ENCODE data around the gene PCGF3.
"Not testable (repeated sequence)": the region's sequence is repeated elsewhere in the genome, so short reads cannot be mapped to it uniquely, and the experiment has no call there.

PCGF3 gene

DNA sequence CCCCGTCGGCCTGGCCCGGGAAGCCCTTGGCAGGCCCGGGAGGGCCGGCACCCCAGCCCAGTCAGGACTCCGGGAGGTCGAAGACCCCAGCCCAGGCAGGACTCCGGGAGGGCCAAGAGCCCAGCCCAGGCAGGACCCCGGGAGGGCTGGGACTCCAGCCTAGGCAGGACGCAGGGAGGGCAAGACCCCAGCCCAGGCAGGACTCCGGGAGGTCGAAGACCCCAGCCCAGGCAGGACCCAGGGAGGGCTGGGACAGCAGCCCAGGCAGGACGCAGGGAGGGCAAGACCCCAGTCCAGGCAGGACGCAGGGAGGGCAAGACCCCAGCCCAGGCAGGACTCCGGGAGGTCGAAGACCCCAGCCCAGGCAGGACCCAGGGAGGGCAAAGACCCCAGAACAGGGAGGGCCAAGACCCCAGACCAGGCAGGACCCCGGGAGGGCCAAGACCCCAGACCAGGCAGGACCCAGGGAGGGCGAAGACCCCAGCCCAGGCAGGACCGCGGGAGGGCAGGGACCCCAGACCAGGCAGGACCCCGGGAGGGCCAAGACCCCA, 526 bp downstream of the PCGF3 start:
- DNase-seq = not testable (repeated sequence)

DNA sequence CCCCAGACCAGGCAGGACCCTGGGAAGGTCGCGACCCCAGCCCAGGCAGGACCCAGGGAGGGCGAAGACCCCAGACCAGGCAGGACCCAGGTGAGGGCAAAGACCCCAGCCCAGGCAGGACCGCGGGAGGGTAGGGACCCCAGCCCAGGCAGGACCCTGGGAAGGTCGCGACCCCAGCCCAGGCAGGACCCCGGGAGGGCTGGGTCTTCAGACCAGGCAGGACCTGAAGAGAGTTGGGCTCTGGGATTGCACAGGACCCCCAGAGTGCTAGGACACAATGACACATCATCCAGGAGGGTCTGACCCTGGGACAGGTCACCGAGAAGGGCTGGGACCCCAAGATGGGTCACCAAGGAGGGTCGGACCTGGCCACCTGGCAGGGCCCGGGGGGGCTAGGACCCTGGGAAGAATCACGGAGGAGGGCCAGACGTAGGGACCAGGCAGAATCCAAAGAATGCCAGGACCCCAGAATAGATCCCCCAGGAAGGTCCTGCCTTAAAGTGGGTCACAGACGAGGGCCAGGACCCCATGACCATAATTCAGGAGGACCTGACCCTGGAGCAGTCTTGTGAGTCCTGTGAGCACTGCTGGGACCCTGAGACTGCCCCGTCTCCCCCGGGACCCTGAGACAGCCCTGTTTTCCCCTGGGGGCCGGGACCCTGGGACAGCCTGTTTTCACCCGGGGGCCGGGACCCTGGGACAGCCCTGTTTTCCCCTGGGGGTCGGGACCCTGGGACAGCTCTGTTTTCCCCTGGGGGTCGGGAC, 1.4 kb downstream of the PCGF3 start:
- no peak for DNase-seq

DNA sequence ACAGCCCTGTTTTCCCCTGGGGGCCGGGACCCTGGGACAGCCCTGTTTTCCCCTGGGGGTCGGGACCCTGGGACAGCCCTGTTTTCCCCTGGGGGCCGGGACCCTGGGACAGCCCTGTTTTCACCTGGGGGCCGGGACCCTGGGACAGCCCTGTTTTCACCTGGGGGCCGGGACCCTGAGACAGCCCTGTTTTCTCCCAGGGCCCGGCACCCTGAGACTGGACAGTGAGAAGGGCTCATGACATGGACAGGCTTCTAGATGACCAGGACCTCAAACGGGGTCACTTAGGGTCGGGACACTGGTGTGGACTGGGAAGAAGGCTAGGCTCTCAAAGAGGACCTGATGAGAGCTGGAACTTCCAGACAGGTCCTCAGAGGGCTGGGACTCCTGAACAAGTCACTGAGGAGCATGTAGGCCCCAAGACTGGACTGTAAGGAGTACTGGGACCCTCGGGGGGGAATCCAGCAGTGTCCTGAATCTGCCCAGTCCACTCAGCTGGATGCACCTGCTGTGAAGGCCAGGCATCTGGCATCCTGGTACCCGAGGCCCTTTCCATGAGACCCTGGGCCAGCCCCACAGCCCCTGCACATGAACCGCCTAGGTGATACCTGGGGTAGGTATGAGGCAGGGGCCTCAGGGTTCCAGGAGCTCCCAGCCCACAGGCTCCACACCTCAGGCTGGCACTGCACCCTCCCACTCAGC, 2.4 kb downstream of the PCGF3 start:
- no peak for DNase-seq

DNA sequence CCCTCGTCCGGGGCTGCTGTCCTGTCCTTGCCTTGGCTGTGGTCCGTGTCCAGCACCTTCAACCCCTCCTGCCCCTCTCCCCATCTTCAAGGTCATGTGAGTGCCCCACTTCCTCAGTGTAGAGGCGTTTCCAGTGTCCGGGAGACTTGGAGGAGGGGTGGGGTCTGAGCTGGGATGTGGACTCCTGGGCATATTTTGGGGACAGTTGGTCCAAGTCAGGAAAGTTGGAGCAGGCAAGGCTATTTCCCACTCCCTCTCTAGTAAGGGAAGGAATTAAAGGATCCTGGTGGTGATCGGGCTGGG, 3.0 kb downstream of the PCGF3 start:
- DNase-seq = no peak

DNA sequence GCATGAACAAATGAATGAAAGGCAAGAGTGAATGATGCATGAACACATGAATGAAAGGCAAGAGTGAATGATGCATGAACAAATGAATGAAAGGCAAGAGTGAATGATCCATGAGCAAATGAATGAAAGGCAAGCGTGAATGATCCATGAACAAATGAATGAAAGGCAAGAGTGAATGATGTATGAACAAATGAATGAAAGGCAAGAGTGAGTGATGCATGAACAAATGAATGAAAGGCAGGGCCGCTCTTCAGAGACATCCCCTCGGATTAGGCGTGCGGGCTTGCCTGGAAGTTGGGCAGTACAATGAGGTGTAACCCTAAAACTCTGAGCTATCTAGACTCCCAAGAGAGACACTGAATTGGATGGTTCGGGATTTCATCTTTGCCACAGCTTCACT, 3.7 kb downstream of the PCGF3 start:
- DNase-seq = no peak

DNA sequence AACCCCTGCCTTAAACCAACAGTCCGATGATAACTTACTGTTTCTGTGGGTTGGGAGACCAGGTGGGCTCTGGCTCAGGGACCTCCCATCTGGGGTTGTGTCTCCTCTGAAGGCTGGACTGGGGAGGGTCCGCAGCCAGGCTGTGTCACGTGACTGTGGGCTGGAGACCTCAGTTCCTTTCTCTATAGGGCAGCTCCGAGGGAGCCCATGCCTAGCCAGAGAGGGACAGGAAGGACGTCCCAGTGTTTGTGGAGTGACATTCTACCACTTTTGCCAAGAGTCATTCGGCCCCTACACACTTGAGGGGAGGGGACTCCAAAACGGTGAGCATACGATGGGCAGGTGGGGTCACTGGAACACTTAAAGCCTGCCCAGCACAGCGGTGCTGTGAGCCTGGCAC, 4.5 kb downstream of the PCGF3 start:
- DNase-seq = no peak

DNA sequence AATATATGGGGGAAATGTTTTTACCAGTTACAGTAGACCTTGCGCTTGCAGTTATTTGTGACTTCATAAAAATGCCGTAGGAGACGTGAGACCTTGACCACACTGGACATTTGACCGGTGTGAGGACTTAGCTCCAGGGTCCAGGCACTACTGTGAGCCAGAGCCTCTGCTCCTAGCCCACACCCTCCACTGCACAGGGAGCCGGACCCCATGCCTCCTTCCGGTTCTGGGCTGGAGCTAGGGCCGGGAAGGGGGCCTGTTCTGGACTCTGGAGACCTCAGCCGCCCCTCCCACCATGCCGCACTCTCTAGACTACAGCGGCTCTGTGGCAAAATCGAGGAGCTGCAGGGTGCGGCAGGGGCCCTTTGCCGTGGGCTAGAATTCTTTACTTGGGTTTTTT, 5.3 kb downstream of the PCGF3 start:
- no peak for DNase-seq

DNA sequence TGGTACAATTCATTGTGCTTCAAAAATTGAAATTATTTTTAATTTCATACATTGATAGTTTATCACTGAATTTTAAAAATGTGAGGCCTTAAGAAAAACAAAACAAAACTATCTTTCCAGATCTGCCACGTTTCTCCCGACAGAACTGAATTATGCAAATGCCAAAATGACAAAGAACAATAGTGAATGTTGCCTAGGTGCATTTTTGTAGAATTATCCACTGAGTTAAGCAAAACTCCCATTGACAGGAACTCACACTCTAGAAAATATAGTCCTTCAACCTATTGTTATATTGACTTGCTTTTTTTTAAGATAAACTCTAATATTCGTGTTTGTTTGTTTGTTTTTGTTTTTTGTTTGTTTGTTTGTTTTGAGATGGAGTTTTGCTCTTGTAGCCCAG, 6.5 kb downstream of the PCGF3 start:
- no peak for DNase-seq

DNA sequence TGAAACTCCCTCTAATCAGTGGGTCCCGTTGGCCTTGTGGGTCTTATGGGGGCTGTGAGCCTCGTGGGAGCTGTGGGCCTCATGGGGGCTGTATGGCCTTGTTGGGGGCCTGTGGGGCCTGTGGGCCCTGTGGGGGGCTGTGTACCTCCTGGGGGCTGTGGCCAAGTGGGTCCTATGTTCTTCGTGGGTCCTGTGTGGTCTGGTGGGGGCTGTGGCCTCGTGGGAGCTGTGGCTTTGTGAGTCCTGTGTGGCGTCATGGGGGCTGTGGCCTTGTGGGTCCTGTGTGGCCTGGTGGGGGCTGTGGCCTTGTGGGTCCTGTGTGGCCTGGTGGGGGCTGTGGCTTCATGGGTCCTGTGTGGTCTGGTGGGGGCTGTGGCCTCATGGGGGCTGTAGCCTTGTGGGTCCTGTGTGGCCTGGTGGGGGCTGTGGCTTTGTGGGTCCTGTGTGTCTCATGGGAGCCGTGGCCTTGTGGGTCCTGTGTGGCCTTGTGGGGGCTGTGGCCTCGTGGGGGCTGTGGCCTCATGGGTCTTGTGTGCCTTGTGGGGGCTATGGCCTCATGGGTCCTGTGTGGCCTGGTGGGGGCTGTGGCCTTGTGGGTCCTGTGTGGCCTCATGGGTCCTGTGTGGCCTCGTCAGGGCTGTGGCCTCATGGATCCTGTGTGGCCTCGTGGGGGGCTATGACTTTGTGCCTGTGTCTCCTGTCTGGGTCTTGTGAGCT, 7.4 kb downstream of the PCGF3 start:
- no peak for DNase-seq

DNA sequence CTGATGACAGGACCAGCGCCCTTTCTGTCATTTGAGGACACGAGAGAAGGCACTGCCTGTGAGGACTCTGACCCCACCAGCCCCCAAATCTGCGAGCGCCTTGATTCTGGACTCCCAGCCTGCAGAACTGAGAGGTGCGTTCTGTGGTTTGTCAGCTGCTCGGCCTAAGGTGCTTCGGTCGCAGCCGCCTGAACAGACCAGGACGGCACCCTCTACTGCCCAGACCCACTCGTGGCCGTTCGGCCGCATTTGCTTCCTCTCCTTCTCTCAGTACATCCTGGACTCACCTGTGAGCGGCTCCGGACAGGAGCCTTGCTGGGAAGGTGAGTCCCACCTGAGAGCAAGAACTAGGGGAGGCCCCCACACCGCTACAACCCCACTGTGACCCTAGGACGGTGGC, 8.5 kb downstream of the PCGF3 start:
- DNase-seq = no peak

DNA sequence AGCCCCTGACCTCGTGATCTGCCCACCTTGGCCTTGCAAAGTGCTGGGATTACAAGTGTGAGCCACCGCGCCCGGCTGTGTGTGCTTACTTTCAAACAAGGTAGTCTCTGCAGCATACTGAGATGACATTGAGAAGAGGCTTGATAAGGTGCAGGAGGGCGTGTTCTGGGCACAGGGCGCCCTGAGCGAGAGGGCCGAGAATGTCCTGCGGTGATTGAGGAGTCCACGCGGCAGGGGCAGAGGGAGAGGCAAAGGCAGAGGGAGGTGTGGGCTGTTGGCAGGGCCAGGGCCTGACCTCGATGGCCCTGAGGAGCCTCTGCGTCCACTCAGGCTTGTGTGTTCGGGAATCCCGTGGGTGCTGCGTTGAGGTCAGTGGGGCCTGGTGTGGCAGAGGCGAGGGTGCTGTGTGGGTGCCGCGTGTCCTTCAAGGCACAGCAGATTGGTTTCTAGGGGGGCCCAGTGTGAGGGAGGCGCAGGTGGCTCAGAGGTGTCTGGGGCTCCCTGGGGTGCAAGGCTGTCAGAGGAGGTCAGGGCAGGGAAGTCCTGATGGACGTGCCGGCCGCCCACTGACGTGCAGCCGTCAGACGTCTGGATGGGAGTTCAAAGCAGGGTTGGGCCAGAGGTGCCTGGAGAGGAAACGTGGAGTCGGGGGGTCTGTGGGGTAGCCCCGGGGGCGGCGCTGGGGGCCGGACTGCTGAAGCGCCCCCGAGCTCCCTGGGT, 12.1 kb downstream of the PCGF3 start:
- no peak for DNase-seq

DNA sequence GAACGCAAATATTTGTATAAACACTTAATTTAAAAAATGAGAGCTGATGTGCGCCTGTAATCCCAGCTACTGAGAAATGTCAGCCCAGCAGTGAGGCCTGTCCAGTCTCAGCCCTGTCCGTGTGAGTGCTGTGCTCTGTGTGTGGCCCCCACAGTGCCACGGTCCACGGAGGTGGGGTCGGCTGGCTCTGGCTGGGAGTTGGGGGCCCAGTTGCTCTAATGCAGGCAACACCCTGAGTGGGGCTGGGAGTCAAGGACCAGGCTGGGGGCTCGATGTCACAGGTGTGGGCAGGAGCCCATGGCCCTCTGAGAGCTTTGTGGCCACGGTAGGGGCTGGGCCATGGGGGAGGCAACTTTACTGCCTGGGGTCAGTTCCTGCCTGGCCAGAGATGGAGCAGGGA, 12.8 kb downstream of the PCGF3 start:
- DNase-seq = no peak

DNA sequence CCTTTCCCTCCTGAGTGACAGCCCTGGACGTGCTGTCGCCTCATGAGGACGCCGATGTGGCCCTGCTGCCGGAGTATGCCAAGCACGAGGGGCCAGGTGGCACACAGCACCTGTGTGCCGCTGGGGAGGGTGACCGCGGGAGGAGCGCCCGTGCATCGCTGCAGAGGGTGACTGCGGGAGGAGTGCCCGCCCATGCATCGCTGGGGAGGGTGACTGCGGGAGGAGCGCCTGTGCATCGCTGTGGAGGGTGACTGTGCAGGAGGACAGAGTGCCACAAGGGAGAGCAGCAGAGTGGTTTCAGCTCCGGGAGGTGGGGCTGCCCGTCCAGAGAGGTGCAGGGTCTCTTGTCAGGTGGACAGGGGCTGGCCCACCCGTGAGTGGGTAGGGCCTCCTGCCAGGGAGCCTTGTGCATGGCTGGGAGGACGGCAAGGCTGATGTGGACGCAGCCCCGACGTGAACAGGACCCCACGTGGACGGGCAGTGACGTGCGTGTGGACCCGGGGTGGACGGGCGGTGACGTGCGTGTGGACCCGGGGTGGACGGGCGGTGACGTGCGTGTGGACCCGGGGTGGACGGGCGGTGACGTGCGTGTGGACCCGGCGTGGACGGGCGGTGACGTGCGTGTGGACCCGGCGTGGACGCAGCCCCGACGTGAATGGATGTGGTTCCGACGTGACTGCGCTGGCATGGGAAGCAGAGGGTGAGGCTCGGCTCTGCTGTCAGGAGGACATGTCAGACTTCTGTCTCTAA, 14.7 kb downstream of the PCGF3 start:
- no peak for DNase-seq

DNA sequence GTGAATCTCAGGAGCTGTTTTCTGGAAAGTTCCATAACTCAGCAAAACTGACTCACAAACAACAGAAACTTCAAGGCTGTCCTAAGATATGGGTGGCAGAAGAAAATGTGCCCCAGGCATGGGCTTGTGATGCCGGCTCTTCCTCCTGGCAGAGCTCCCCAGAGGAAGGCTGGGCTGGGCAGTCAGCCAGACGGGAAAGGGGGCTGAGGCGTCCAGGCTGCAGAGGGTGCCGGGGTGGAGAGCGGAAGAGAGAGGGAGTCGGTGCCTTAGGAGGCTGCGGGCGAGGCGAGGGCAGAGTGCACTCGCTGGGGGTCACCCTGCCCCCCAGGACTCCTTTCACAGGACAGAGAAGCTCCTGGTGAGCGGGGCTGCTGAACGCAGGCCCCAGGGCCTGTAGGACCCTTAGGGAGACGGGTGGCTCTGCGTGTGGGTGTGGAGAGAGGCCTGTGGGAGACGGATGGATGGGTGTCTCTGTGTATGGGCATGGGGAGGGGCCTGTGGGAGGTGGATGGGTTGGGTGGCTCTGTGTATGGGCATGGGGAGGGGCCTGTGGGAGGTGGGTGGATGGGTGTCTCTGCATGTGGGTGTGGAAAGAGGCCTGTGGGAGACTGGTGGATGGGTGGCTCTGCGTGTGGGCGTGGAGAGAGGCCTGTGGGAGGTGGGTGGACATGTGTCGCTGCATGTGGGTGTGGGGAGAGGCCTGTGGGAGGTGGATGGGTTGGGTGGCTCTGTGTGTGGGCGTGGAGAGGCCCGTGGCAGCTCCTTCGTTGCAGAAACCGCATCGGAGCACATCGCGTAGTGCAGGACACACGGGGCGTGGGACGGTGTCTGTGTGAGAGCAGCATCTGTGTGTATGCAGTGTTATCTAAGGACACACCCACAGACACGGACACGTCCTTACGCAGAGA, 15.9 kb downstream of the PCGF3 start:
- DNase-seq = no peak

DNA sequence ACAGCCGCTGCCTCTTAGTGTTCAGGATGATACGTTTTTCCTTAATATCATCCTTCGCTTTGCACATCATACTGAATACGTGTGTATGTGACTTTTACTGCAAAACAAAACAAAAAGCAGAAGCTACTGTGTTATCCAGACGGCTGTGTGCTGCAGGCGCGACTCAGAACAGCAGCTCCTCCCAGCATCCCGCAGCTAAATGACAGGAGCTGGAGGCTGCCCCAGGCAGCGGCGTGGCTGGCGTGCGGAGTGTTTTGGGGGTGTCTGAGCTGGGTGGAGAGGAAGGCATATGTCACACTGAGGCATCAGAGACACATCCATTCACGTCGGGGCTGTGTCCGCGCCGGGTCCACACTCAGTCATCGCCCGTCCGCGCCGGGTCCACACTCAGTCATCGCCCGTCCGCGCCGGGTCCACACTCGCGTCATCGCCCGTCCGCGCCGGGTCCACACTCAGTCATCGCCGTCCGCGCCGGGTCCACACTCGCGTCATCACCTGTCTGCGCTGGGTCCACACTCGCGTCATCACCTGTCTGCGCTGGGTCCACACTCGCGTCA, 16.6 kb downstream of the PCGF3 start:
- DNase-seq = no peak

DNA sequence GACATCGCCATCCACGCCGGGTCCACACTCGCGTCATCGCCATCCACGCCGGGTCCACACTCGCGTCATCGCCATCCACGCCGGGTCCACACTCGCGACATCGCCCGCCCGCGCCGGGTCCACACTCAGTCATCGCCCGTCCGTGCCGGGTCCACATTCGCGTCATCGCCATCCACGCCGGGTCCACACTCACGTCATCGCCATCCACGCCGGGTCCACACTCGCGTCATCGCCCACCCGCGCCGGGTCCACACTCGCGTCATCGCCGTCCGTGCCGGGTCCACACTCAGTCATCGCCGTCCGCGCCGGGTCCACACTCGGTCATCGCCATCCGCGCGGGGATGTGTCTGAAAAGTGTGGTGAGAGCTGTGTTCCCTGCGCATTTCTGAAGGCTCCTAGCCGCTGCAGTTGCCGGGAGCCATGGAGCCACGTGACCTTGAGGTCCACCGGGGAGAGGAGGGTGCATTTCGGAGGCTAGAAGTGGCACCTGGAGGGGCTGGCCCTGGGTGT, 17.3 kb downstream of the PCGF3 start:
- DNase-seq = no peak

DNA sequence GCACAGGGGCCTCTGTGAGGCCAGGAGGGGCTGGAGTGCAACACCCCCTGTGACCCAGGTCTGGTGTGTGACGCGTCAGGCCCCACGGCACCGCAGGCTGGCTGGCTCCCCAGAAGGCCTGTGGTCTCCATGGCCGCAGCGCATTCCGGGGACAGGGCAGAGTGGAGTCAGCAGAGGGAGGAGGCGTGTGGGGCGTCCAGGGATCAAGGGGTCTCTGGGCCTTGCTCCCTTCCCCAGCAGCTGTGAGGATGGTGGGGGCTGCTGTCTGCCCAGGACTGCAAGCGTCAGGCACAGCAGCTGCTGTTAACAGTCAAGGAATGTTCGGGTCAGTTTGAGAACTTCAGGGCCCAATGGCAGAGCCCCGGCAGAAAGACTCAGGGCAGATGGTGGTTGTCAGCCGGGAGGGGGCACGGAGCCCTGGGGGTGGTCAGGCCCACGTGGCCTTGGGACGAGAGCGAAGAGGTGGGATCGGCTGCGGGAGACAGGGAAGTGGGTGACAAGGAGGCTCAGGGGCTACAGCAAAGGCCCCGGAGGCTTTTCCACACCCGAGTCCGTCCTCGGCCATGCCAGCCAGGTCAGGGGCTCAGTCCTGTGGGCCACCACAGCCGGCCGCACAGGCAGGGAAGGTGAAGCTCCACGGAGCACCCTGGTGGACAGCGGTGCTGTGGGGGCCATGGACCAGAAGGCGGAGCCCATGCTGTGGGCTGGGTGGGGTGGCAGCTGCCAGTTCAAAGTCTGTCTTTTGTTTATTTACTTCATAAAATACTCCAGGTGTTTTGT, 18.3 kb downstream of the PCGF3 start:
- no peak for DNase-seq

DNA sequence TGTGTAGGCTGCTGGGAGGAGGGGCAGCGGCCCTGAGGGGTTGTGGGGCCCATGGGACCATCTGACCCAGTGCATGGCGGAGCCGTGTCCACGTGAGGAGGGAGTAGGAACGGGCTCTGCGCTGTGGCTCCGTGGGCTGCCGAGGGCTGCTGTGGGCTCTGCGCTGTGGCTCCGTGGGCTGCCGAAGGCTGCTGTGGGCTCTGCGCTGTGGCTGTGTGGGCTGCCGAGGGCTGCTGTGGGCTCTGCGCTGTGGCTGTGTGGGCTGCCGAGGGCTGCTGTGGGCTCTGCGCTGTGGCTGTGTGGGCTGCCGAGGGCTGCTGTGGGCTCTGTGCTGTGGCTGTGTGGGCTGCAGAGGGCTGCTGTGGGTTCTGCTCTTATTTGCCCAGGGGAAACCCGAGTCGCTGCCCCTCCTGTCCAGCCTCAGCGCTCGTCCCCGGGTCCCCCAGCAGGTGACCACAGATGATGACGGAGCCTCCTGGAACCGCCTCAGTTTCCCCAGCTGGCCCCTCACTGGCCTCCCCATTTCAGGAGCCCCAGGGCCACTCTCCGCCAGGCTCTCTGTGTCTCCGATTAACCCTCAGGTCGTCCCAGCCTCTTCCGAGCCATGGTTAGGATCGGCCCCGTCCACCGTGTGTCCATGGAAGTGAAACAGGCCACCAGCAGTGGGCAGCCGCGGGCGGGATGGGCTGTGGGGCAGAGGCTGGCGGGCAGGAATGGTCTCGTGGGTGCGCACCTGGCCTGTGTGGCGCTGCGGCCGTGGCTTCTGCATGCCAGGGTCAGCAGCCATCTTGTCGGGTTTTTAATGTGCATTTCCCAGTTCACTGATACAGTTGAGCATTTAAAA, 20.0 kb downstream of the PCGF3 start:
- DNase-seq = no peak

DNA sequence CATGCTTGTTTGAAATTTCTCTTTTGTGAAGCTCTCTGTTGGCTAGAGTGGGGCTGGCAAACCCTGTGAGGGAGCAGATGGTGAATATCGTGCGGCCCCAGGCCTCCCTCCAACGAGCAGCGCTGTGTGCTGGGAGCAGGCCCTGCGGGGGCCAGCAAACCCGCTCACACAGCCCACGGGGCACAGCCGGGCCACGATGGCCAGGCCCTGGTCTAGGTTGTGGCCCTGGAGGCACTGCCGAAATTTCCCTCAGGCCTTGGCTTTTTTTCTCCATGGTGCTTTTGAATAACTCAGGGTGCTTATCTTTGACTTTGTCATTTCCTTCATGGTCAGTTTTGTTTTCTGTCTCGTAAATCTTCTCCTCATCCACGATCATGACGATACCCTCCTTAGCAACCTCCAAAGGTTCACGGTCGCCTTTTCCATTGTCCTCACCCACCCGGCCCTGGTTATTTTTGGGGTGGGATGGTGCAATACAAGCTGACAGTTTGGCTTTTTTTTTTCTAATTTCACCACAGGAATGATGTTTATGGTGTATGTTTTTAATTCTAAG, 20.7 kb downstream of the PCGF3 start:
- no peak for DNase-seq
